B cell (primary cell): ENCODE data around the gene TAF13. TPM values are rescaled to one million over a fixed set of nuclear protein-coding genes. Genes with fewer than 3 reads are reported as not detected.

Experiments used
- ATAC-seq: fragments of 200-7000 bp; cut with Tn5 transposase; one replicate; pipeline ENCODE4 v1.10.0; 2021; ENCODE audit warnings: low read depth, mild to moderate bottlenecking, moderate number of reproducible peaks, moderate library complexity
- CTCF ChIA-PET: fragments of 350-600 bp; sonication (Branson Sonifier 250); formaldehyde crosslinking; loops from one replicate; lab custom pipeline; 2021; ENCODE audit warnings: antibody characterized with exemption, inconsistent platforms; lab: Charles Lee
- POLR2A ChIA-PET: fragments of 350-600 bp; sonication (Branson Sonifier 250); formaldehyde crosslinking; loops from one replicate; lab custom pipeline; 2021; ENCODE audit warnings: antibody characterized with exemption; lab: Charles Lee
- DNase-seq: peaks from one replicate; pipeline ENCODE4 v3.0.0; 2013
- H2AFZ ChIP-seq: 2 replicates; pipeline ENCODE4 v1.6.1; 2012; ENCODE audit warnings: mild to moderate bottlenecking, low read depth, low read length; ENCODE audit not compliant: insufficient read depth, poor library complexity, severe bottlenecking
- H3K27ac ChIP-seq, 2 donors: 1 replicate in 1 of 2; 2 replicates in 1 of 2; pipeline ENCODE4 v1.5.1; 2012 to 2013; ENCODE audit warnings: low read length in 2 of 2, mild to moderate bottlenecking in 2 of 2, moderate library complexity in 1 of 2
- H3K27me3 ChIP-seq, 4 experiments: fragments of 200-600 bp in 1 of 4; sonication (generic) in 1 of 4; replicated peaks in 1 of 4; 1 replicate in 2 of 4; 2 replicates in 2 of 4; pipeline versions ENCODE4 v1.6.1 to v1.7.0; 2013 to 2016; ENCODE audit warnings: low read length in 3 of 4, mild to moderate bottlenecking in 2 of 4, mixed read lengths in 1 of 4, moderate library complexity in 1 of 4; ENCODE audit not compliant: insufficient read depth in 4 of 4, control insufficient read depth in 3 of 4; ENCODE audit errors: control extremely low read depth in 1 of 4
- H3K36me3 ChIP-seq, 2 experiments: replicated peaks in 1 of 2; 1 replicate in 1 of 2; 2 replicates in 1 of 2; pipeline versions ENCODE4 v1.6.1 to v1.7.1; 2013; ENCODE audit warnings: low read length in 1 of 2; ENCODE audit not compliant: insufficient read depth in 2 of 2, control insufficient read depth in 1 of 2; ENCODE audit errors: control extremely low read depth in 1 of 2, extremely low read depth in 1 of 2
- H3K4me1 ChIP-seq, 2 donors: fragments of 200-600 bp in 1 of 2; sonication (generic) in 1 of 2; 1 replicate in 1 of 2; 2 replicates in 1 of 2; pipeline versions ENCODE4 v1.5.1 to v1.6.1; 2013 to 2017; ENCODE audit warnings: low read length in 2 of 2; ENCODE audit not compliant: control insufficient read depth in 2 of 2, insufficient read depth in 2 of 2
- H3K4me2 ChIP-seq: replicated peaks from 2 replicates; pipeline ENCODE3; 2012; ENCODE audit warnings: mild to moderate bottlenecking, low read depth, low read length; ENCODE audit not compliant: poor library complexity, severe bottlenecking
- H3K4me3 ChIP-seq, 5 experiments: fragments of 200-600 bp in 1 of 5; sonication (generic) in 1 of 5; 1 replicate in 3 of 5; 2 replicates in 2 of 5; pipeline versions ENCODE4 v1.5.1 to v1.7.0; 2011 to 2016; ENCODE audit warnings: low read length in 4 of 5, mild to moderate bottlenecking in 4 of 5, low read depth in 2 of 5, control low read depth in 1 of 5, moderate library complexity in 1 of 5; ENCODE audit not compliant: insufficient read depth in 1 of 5; ENCODE audit errors: control extremely low read depth in 1 of 5, extremely low read depth in 1 of 5
- H3K79me2 ChIP-seq: fragments of 200-600 bp; sonication (generic); one replicate; pipeline ENCODE4 v1.6.0; 2016; ENCODE audit warnings: low read length; ENCODE audit not compliant: control insufficient read depth, insufficient read depth
- H3K9ac ChIP-seq: fragments of 200-600 bp; sonication (generic); 2 replicates; pipeline ENCODE4 v1.6.1; 2017; ENCODE audit warnings: mild to moderate bottlenecking, low read length, moderate library complexity
- H3K9me3 ChIP-seq, 3 donors: one replicate each; pipeline versions ENCODE4 v1.6.1 to v1.7.1; 2013; ENCODE audit warnings: low read length in 2 of 3; ENCODE audit not compliant: control insufficient read depth in 2 of 3, insufficient read depth in 1 of 3; ENCODE audit errors: control extremely low read depth in 1 of 3
- H4K20me1 ChIP-seq: 2 replicates; pipeline ENCODE4 v1.6.0; 2012; ENCODE audit warnings: mild to moderate bottlenecking, low read length; ENCODE audit not compliant: insufficient read depth, control insufficient read depth, poor library complexity, severe bottlenecking
- H3K27ac Mint-ChIP-seq: one replicate; pipeline ENCODE4 v1.8.0; 2021; ENCODE audit warnings: mixed read lengths
- H3K27me3 Mint-ChIP-seq: one replicate; pipeline ENCODE4 v1.8.0; 2021; ENCODE audit warnings: mixed read lengths
- H3K4me1 Mint-ChIP-seq: one replicate; pipeline ENCODE4 v1.8.0; 2021; ENCODE audit warnings: mixed read lengths
- H3K4me3 Mint-ChIP-seq: one replicate; pipeline ENCODE4 v1.8.0; 2021; ENCODE audit warnings: mixed read lengths
- H3K9me3 Mint-ChIP-seq: one replicate; pipeline ENCODE4 v1.8.0; 2022; ENCODE audit warnings: mixed read lengths; ENCODE audit not compliant: insufficient read depth
- EZH2 ChIP-seq: IDR thresholded peaks from 2 replicates; pipeline ENCODE4 v1.6.1; 2012; ENCODE audit warnings: borderline replicate concordance, low read depth, mild to moderate bottlenecking, moderate library complexity, low read length; ENCODE audit not compliant: insufficient read depth, poor library complexity, severe bottlenecking
- whole genome bisulfite sequencing: methylation state at CpG from one replicate; pipeline ENCODE4 v1.1.5; 2013; ENCODE audit warnings: missing lambda C conversion rate; ENCODE audit not compliant: insufficient coverage; 5-methylcytosine and 5-hydroxymethylcytosine counted together
- intact Hi-C: fragments of 100-400 bp; cut with micrococcal nuclease; formaldehyde crosslinking; loops from one replicate; pipeline ENCODE4 v1.10.0; 2022
- polyA plus RNA-seq: library from polyadenylated mRNA; depleted of rRNA; stranded (reverse); fragments of >200 nt; gene quantifications from 2 replicates; pipeline ENCODE4 v1.2.3, GENCODE V29; 2012
- total RNA-seq, 2 donors: library from RNA; stranded (reverse); fragments of 120-200 nt in 1 of 2; gene quantifications; 1 replicate in 1 of 2; 2 replicates in 1 of 2; pipeline versions ENCODE4 v1.2.3 to v1.2.4, GENCODE V29; 2013 to 2022
- TF ChIP-seq, protein P1 (sequence below): fragments of 200-600 bp; IDR thresholded peaks from one replicate; pipeline ENCODE4 v1.8.0; 2022; ENCODE audit warnings: antibody characterized with exemption, mild to moderate bottlenecking

TAF13 gene
- total and polyA plus RNA-seq, 2 donors (not counting 1 experiment from before 2014, with no cell fraction given), result 6.6 to 14.3 TPM

DNA sequence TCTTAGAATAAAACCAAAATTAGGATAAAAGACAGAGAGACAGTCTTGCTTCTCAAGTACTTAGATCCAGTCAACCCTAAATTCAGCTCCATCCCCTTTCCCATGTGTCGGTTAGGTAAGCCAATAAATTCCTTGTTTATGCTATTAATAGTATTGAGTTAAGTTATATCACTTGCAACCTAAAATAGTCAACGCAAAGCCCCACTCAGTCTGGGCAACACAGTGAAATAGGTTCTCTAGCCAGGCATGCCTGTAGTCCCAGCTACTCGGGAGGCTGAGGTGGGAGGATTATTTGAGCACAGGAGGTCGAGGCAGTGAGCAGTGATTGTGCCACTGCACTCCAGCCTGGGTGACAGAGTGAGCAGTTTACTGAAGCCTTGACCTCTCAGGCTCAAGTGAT, 14.6 kb downstream of the TAF13 start:
- CTCF ChIA-PET, result interaction anchor here (1.4 kb wide), 1 partner anchor 222 kb away, joined by 3 read pairs; the partner anchor contains the start of gene PSRC1
- ATAC-seq (no peak), DNase-seq (no peak)
- intact Hi-C loops, result no loop called here
- H3K4me3 ChIP-seq, result no peak overlapping the region
- H3K27ac Mint-ChIP-seq, result no peak overlapping the region
- no peak overlapping the region for H3K4me2 ChIP-seq
- H3K27me3 Mint-ChIP-seq, result no peaks in the 10 kb centered on the region
- POLR2A ChIA-PET, result no interaction called here
- H3K79me2 ChIP-seq, result no peaks in the 10 kb centered on the region
- H3K9me3 Mint-ChIP-seq, result no peaks in the 10 kb centered on the region
- H3K36me3 ChIP-seq, result peaks cover 1 to 16% of the 10 kb centered on the region in 2 experiments
- no peak overlapping the region for H3K4me3 Mint-ChIP-seq
- no peak overlapping the region for H2AFZ ChIP-seq
- H3K27ac ChIP-seq, result no peak overlapping the region
- no peak for TF ChIP-seq EZH2
- TF ChIP-seq, protein P1, sequence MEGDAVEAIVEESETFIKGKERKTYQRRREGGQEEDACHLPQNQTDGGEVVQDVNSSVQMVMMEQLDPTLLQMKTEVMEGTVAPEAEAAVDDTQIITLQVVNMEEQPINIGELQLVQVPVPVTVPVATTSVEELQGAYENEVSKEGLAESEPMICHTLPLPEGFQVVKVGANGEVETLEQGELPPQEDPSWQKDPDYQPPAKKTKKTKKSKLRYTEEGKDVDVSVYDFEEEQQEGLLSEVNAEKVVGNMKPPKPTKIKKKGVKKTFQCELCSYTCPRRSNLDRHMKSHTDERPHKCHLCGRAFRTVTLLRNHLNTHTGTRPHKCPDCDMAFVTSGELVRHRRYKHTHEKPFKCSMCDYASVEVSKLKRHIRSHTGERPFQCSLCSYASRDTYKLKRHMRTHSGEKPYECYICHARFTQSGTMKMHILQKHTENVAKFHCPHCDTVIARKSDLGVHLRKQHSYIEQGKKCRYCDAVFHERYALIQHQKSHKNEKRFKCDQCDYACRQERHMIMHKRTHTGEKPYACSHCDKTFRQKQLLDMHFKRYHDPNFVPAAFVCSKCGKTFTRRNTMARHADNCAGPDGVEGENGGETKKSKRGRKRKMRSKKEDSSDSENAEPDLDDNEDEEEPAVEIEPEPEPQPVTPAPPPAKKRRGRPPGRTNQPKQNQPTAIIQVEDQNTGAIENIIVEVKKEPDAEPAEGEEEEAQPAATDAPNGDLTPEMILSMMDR, result no peak
- WGBS, result 100% methylated on average over 2 of the region's 4 CpGs
- no peaks in the 10 kb centered on the region for H4K20me1 ChIP-seq
- H3K9me3 ChIP-seq, result no peaks in the 10 kb centered on the region
- H3K27me3 ChIP-seq, result no peaks in the 10 kb centered on the region
- no peaks in the 10 kb centered on the region for H3K4me1 Mint-ChIP-seq
- no peak overlapping the region for H3K9ac ChIP-seq
- no peaks in the 10 kb centered on the region for H3K4me1 ChIP-seq

DNA sequence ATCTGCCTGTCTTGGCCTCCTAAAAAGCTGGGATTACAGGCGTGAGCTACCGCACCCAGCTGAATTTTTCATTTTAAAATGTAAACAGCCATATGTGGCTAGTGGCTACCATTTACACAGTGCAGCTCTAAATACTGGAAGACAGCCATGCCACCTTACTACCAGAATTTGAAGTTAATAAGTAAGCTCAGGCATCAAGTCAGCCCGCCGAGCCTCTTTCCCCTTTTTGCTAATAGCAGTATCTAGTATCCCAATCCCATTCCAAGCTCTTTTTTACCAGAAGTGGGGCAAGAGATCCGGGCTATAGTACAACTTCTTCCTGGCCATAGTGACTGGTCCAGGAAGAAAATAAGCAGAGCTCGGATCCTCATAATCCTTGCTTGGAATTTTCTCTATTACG, 15.1 kb downstream of the TAF13 start:
- TF ChIP-seq EZH2, result no peak
- TF ChIP-seq, protein P1, result no peak
- Histone ChIP-seq H3K4me2 (no peak overlapping the region), H3K27me3 (no peaks in the 10 kb centered on the region), H3K27ac (no peak overlapping the region), H3K4me3 (no peak overlapping the region), H3K9me3 (no peaks in the 10 kb centered on the region), H2AFZ (no peak overlapping the region), H3K4me1 (no peaks in the 10 kb centered on the region), H3K36me3 (peaks cover 1 to 16% of the 10 kb centered on the region in 2 experiments), H3K79me2 (no peaks in the 10 kb centered on the region), H3K9ac (no peak overlapping the region), H4K20me1 (no peaks in the 10 kb centered on the region)
- 100% methylated on average over 4 of the region's 7 CpGs for WGBS
- no peaks in the 10 kb centered on the region for H3K27me3 Mint-ChIP-seq
- no peak overlapping the region for H3K27ac Mint-ChIP-seq
- H3K4me3 Mint-ChIP-seq, result no peak overlapping the region
- ChIA-PET POLR2A (interaction anchor here (0.6 kb wide), 1 partner anchor 135 kb away, joined by 3 read pairs; no protein-coding TSS in a partner anchor), CTCF (interaction anchor here (1.4 kb wide), 1 partner anchor 222 kb away, joined by 3 read pairs; the partner anchor contains the start of gene PSRC1)
- no peak for DNase-seq
- H3K4me1 Mint-ChIP-seq, result no peaks in the 10 kb centered on the region
- intact Hi-C loops, result no loop called here
- no peak for ATAC-seq
- no peaks in the 10 kb centered on the region for H3K9me3 Mint-ChIP-seq
